Neural progenitor cell (in vitro differentiated cells): ENCODE results near the gene OPHN1. TPM values are rescaled to one million over a fixed set of nuclear protein-coding genes. Genes with fewer than 3 reads are reported as not detected.
A peak's percentile ranks its signal among the peaks of the same experiment; 100 is the strongest.

ENCODE experiments used
- DNase-seq: peaks from one replicate; pipeline ENCODE4 v3.0.0-alpha.2; 2016; ENCODE audit warnings: low spot score
- H2AFZ ChIP-seq: fragments of 200-600 bp; sonication (generic); replicated peaks from 2 replicates; pipeline ENCODE4 v1.6.1; 2016; ENCODE audit warnings: antibody characterized with exemption
- H3F3A ChIP-seq: fragments of 200-600 bp; sonication (generic); 2 replicates; pipeline ENCODE4 v1.6.1; 2016; ENCODE audit warnings: antibody characterized with exemption, low read depth
- H3K27ac ChIP-seq: fragments of 200-600 bp; sonication (generic); 2 replicates; pipeline ENCODE4 v1.5.1; 2016; ENCODE audit warnings: mild to moderate bottlenecking
- H3K27me3 ChIP-seq: fragments of 200-600 bp; sonication (generic); 2 replicates; pipeline ENCODE4 v1.6.1; 2016; ENCODE audit warnings: mild to moderate bottlenecking, moderate library complexity
- H3K36me3 ChIP-seq: fragments of 200-600 bp; sonication (generic); 2 replicates; pipeline ENCODE4 v1.5.1; 2016
- H3K4me1 ChIP-seq: fragments of 200-600 bp; sonication (generic); 2 replicates; pipeline ENCODE4 v1.6.1; 2016; ENCODE audit warnings: mixed run types
- H3K4me2 ChIP-seq: fragments of 200-600 bp; sonication (generic); 2 replicates; pipeline ENCODE4 v1.6.1; 2016
- H3K4me3 ChIP-seq: fragments of 200-600 bp; sonication (generic); 2 replicates; pipeline ENCODE4 v1.5.1; 2016
- H3K79me2 ChIP-seq: fragments of 200-600 bp; sonication (generic); 2 replicates; pipeline ENCODE4 v1.6.1; 2016; ENCODE audit warnings: low read depth
- H3K9ac ChIP-seq: fragments of 200-600 bp; sonication (generic); 2 replicates; pipeline ENCODE4 v1.6.1; 2016
- H3K9me3 ChIP-seq: fragments of 200-600 bp; sonication (generic); 2 replicates; pipeline ENCODE4 v1.5.1; 2016; ENCODE audit warnings: low read depth
- H4K20me1 ChIP-seq: fragments of 200-600 bp; sonication (generic); 2 replicates; pipeline ENCODE4 v1.6.1; 2016; ENCODE audit warnings: low read depth
- H3K27ac Mint-ChIP-seq: 3 replicates; pipeline ENCODE4 v1.8.0; 2021; ENCODE audit warnings: mixed read lengths
- H3K27me3 Mint-ChIP-seq: 2 replicates; pipeline ENCODE4 v1.8.0; 2022; ENCODE audit warnings: low read depth, mild to moderate bottlenecking, inconsistent platforms, moderate library complexity, mixed read lengths; ENCODE audit not compliant: insufficient read depth
- H3K36me3 Mint-ChIP-seq: 3 replicates; pipeline ENCODE4 v1.8.0; 2021; ENCODE audit warnings: mixed read lengths
- H3K4me1 Mint-ChIP-seq: 3 replicates; pipeline ENCODE4 v1.8.0; 2021; ENCODE audit warnings: mixed read lengths
- H3K4me3 Mint-ChIP-seq: 3 replicates; pipeline ENCODE4 v1.8.0; 2021; ENCODE audit warnings: mild to moderate bottlenecking, moderate library complexity, mixed read lengths
- H3K9me3 Mint-ChIP-seq: 3 replicates; pipeline ENCODE4 v1.8.0; 2020; ENCODE audit warnings: mixed read lengths
- CTCF ChIP-seq: fragments of 200-600 bp; sonication (generic); IDR thresholded peaks from 2 replicates; pipeline ENCODE4 v1.5.1; 2017; ENCODE audit warnings: antibody characterized with exemption, mild to moderate bottlenecking
- EZH2 ChIP-seq: fragments of 200-600 bp; sonication (generic); IDR thresholded peaks from 2 replicates; pipeline ENCODE4 v1.6.1; 2017; ENCODE audit warnings: antibody characterized with exemption, mild to moderate bottlenecking, moderate library complexity
- EZH2phosphoT487 ChIP-seq: fragments of 200-600 bp; sonication (generic); IDR thresholded peaks from 2 replicates; pipeline ENCODE4 v1.6.1; 2017; ENCODE audit warnings: antibody characterized with exemption
- small RNA-seq: library from RNA; depleted of rRNA; stranded (forward); fragments of <200 nt; gene quantifications from one replicate; pipeline ENCODE3, GENCODE V24; 2015
- total RNA-seq: library from RNA; depleted of rRNA; stranded (reverse); fragments of >200 nt; gene quantifications from 2 replicates; pipeline ENCODE4 v1.2.3, GENCODE V29; 2015; ENCODE audit warnings: low replicate concordance

The OPHN1 gene
- total RNA-seq, 1 donor from 2014 or later, result 4.5 TPM

GRCh38 chrX:68018248-68019203 is 414.8 kb downstream of the OPHN1 start:
- Histone ChIP-seq H3K79me2 (no peaks in the 10 kb centered on the region), H3K9me3 (no peaks in the 10 kb centered on the region), H3K4me3 (no peak overlapping the region), H3K27me3 (no peaks in the 10 kb centered on the region), H3K36me3 (no peaks in the 10 kb centered on the region), H3K4me2 (no peak overlapping the region), H4K20me1 (no peaks in the 10 kb centered on the region), H3K4me1 (no peaks in the 10 kb centered on the region), H2AFZ (peak overlapping the region; percentile 68), H3K27ac (no peak overlapping the region), H3F3A (no peaks in the 10 kb centered on the region), H3K9ac (no peak overlapping the region)
- H3K36me3 Mint-ChIP-seq, result no peaks in the 10 kb centered on the region
- H3K4me3 Mint-ChIP-seq, result no peak overlapping the region
- TF ChIP-seq CTCF, result peak; percentile 56
- TF ChIP-seq EZH2phosphoT487, result no peak
- no peak overlapping the region for H3K27ac Mint-ChIP-seq
- no peaks in the 10 kb centered on the region for H3K9me3 Mint-ChIP-seq
- no peaks in the 10 kb centered on the region for H3K27me3 Mint-ChIP-seq
- DNase-seq, result peak; percentile 46
- H3K4me1 Mint-ChIP-seq, result no peaks in the 10 kb centered on the region

- no peak overlapping the region for H3K4me3 ChIP-seq
- H4K20me1 ChIP-seq, result no peaks in the 10 kb centered on the region
- no peak for TF ChIP-seq EZH2phosphoT487
- TF ChIP-seq CTCF, result no peak
- no peak for TF ChIP-seq EZH2
- H3F3A ChIP-seq, result no peaks in the 10 kb centered on the region
- no peaks in the 10 kb centered on the region for H3K4me1 ChIP-seq
- Mint-ChIP-seq H3K27ac (no peak overlapping the region), H3K27me3 (no peaks in the 10 kb centered on the region), H3K4me1 (no peaks in the 10 kb centered on the region), H3K4me3 (no peak overlapping the region), H3K36me3 (no peaks in the 10 kb centered on the region), H3K9me3 (peaks cover 16% of the 10 kb centered on the region)
- H2AFZ ChIP-seq, result no peak overlapping the region
- no peak overlapping the region for H3K9ac ChIP-seq
- no peaks in the 10 kb centered on the region for H3K27me3 ChIP-seq
- H3K27ac ChIP-seq, result no peak overlapping the region
- H3K79me2 ChIP-seq, result no peaks in the 10 kb centered on the region
- no peaks in the 10 kb centered on the region for H3K36me3 ChIP-seq
- H3K4me2 ChIP-seq, result no peak overlapping the region
- H3K9me3 ChIP-seq, result peaks cover 3% of the 10 kb centered on the region
- no peak for DNase-seq
Measured at GRCh38 chrX:67998540-67998939, 434.8 kb downstream of the OPHN1 start.

Small RNA genes lying within 50 kb of the gene (small RNA-seq; reads per million reads assigned to genes)
- gene RF00019 (not detected), gene RNU6-1225P (not detected)

Other genes starting within 250 kb of the OPHN1 start
- 29.9 and 42.3 TPM in 2 replicates for gene YIPF6, start 65.6 kb upstream of the OPHN1 start, total RNA-seq
- gene STARD8, start 214.2 kb upstream of the OPHN1 start, total RNA-seq, result 0.82 and 2.3 TPM in 2 replicates